HepG2 (cell line): Measurements from ENCODE around the gene NXN. TPM values are rescaled to one million over a fixed set of nuclear protein-coding genes. Genes with fewer than 3 reads are reported as not detected.

Experiments
- ATAC-seq: fragments of 200-7000 bp; cut with Tn5 transposase; 3 replicates; pipeline ENCODE4 v1.9.1; 2020; ENCODE audit warnings: mild to moderate bottlenecking, moderate library complexity
- BruUV-seq: library from RNA; stranded (reverse); fragments of 400-500 nt; replicated peaks from 2 replicates; lab custom pipeline; 2021; lab: Mats Ljungman, UMichigan
- CTCF ChIA-PET: fragments of 300-600 bp; formaldehyde crosslinking; extraction: SDS; loops from one replicate; lab custom pipeline; 2021; ENCODE audit warnings: low total read pairs, inconsistent platforms, low intra/inter-chr PET ratio; lab: Yijun Ruan, JAX
- POLR2A ChIA-PET: fragments of 350-600 bp; sonication (Branson Sonifier 250); formaldehyde crosslinking; loops from one replicate; lab custom pipeline; 2020; ENCODE audit warnings: antibody characterized with exemption, inconsistent platforms; lab: Yijun Ruan, JAX
- DNase-seq: peaks from one replicate; pipeline ENCODE4 v3.0.0-alpha.2; 2015; ENCODE audit warnings: low spot score
- FAIRE-seq: peaks from 3 replicates; lab custom pipeline; 2011; peaks lifted over from hg19 to GRCh38; lab: Jason Lieb, UNC
- H2AFZ ChIP-seq: one replicate; pipeline ENCODE4 v1.6.1; 2011; ENCODE audit warnings: low read length, inconsistent platforms
- H3K27ac ChIP-seq: fragments of 300-600 bp; 3 replicates; pipeline ENCODE4 v1.8.0; 2011; ENCODE audit warnings: mixed run types, mild to moderate bottlenecking, mixed read lengths, low read length, inconsistent platforms; ENCODE audit not compliant: insufficient read depth; ENCODE audit errors: extremely low read length
- H3K27me3 ChIP-seq, 2 experiments: fragments of 200-600 bp in 1 of 2; 2 replicates in 1 of 2; 3 replicates in 1 of 2; pipeline versions ENCODE4 v1.6.0 to v1.8.0; 2011; ENCODE audit warnings: low read length in 2 of 2, mild to moderate bottlenecking in 2 of 2, moderate library complexity in 2 of 2, inconsistent platforms in 1 of 2; ENCODE audit not compliant: insufficient read depth in 2 of 2, control insufficient read depth in 1 of 2
- H3K36me3 ChIP-seq, 2 experiments: fragments of 200-600 bp in 1 of 2; replicated peaks in 1 of 2; 2 replicates in 1 of 2; 3 replicates in 1 of 2; pipeline versions ENCODE4 v1.5.1 to v1.8.0; 2011; ENCODE audit warnings: low read length in 2 of 2, inconsistent platforms in 1 of 2; ENCODE audit not compliant: insufficient read depth in 2 of 2, control insufficient read depth in 1 of 2
- H3K4me1 ChIP-seq: 2 replicates; pipeline ENCODE4 v1.5.1; 2012; ENCODE audit warnings: low read length, inconsistent platforms; ENCODE audit not compliant: insufficient read depth
- H3K4me2 ChIP-seq: 2 replicates; pipeline ENCODE4 v1.6.0; 2011; ENCODE audit warnings: low read depth, low read length, inconsistent platforms
- H3K4me3 ChIP-seq, 3 experiments: fragments of 200-600 bp in 1 of 3; sonication (generic), shearing (Covaris generic) in 1 of 3; replicated peaks in 1 of 3; 2 replicates each; pipeline ENCODE4 v1.5.1; 2011 to 2016; ENCODE audit warnings: low read length in 3 of 3, inconsistent platforms in 2 of 3, low read depth in 2 of 3, mild to moderate bottlenecking in 2 of 3, control low read depth in 1 of 3, mixed read lengths in 1 of 3; ENCODE audit not compliant: insufficient read depth in 1 of 3
- H3K79me2 ChIP-seq: one replicate; pipeline ENCODE4 v1.6.1; 2011; ENCODE audit warnings: low read length, inconsistent platforms; ENCODE audit not compliant: insufficient read depth
- H3K9ac ChIP-seq: 2 replicates; pipeline ENCODE4 v1.6.0; 2011; ENCODE audit warnings: mild to moderate bottlenecking, low read depth, low read length, inconsistent platforms; ENCODE audit not compliant: insufficient read depth
- H3K9me3 ChIP-seq: 2 replicates; pipeline ENCODE4 v1.5.1; 2012; ENCODE audit warnings: mild to moderate bottlenecking, low read length
- H4K20me1 ChIP-seq: 2 replicates; pipeline ENCODE4 v1.6.0; 2011; ENCODE audit warnings: inconsistent platforms, mild to moderate bottlenecking, low read length, moderate library complexity; ENCODE audit not compliant: insufficient read depth
- AGO1 ChIP-seq: fragments of 200-400 bp; formaldehyde crosslinking; IDR thresholded peaks from 2 replicates; pipeline ENCODE4 v1.6.1; 2017; ENCODE audit warnings: mild to moderate bottlenecking, low read depth, low read length, moderate library complexity; ENCODE audit not compliant: poor library complexity, severe bottlenecking
- AKAP8 ChIP-seq: sonication (generic); formaldehyde crosslinking; IDR thresholded peaks from 2 replicates; pipeline ENCODE4 v1.5.1; 2020; ENCODE audit warnings: mild to moderate bottlenecking, missing genetic modification reagents
- CENPX ChIP-seq: sonication (generic); formaldehyde crosslinking; IDR thresholded peaks from 2 replicates; pipeline ENCODE4 v1.9.0; 2021; ENCODE audit warnings: mild to moderate bottlenecking, missing genetic modification reagents, moderate library complexity
- DNMT1 ChIP-seq: sonication (generic); formaldehyde crosslinking; IDR thresholded peaks from 2 replicates; pipeline ENCODE4 v1.5.1; 2020; ENCODE audit warnings: mild to moderate bottlenecking, missing genetic modification reagents
- FOSL1 ChIP-seq: sonication (generic); formaldehyde crosslinking; IDR thresholded peaks from 2 replicates; pipeline ENCODE4 v1.9.0; 2021; ENCODE audit warnings: missing genetic modification reagents, borderline replicate concordance
- IRF1 ChIP-seq: sonication (generic); formaldehyde crosslinking; IDR thresholded peaks from 2 replicates; pipeline ENCODE4 v1.4.0; 2020; ENCODE audit warnings: low read depth, mild to moderate bottlenecking, missing genetic modification reagents
- MEIS1 ChIP-seq: sonication (generic); formaldehyde crosslinking; IDR thresholded peaks from 2 replicates; pipeline ENCODE4 v1.9.0; 2021; ENCODE audit warnings: mild to moderate bottlenecking, missing genetic modification reagents, moderate library complexity, borderline replicate concordance
- RBM39 ChIP-seq: fragments of 200-400 bp; formaldehyde crosslinking; IDR thresholded peaks from one replicate; pipeline ENCODE4 v1.6.1; 2018; ENCODE audit warnings: antibody characterized with exemption, mild to moderate bottlenecking, low read depth, low read length; ENCODE audit not compliant: poor library complexity, severe bottlenecking
- TAF15 ChIP-seq: fragments of 200-400 bp; formaldehyde crosslinking; IDR thresholded peaks from one replicate; pipeline ENCODE4 v1.6.1; 2018; ENCODE audit warnings: mild to moderate bottlenecking, low read depth, low read length; ENCODE audit not compliant: poor library complexity, severe bottlenecking
- U2AF1 ChIP-seq: fragments of 200-400 bp; formaldehyde crosslinking; optimal IDR thresholded peaks from 2 replicates; pipeline ENCODE3; 2017; ENCODE audit warnings: mild to moderate bottlenecking, low read depth, low read length
- ZBTB37 ChIP-seq: sonication (generic); formaldehyde crosslinking; IDR thresholded peaks from 2 replicates; pipeline ENCODE4 v1.4.0; 2020; ENCODE audit warnings: mild to moderate bottlenecking, missing genetic modification reagents
- ZBTB42 ChIP-seq: sonication (generic); formaldehyde crosslinking; IDR thresholded peaks from 2 replicates; pipeline ENCODE4 v1.5.0; 2020; ENCODE audit warnings: mild to moderate bottlenecking, missing genetic modification reagents
- ZBTB7A ChIP-seq: sonication (generic); formaldehyde crosslinking; IDR thresholded peaks from 2 replicates; pipeline ENCODE4 v1.8.0; 2022; ENCODE audit warnings: mild to moderate bottlenecking, missing genetic modification reagents
- ZNF331 ChIP-seq: sonication (generic); formaldehyde crosslinking; IDR thresholded peaks from 2 replicates; pipeline ENCODE4 v1.4.0; 2020; ENCODE audit warnings: missing genetic modification reagents
- ZNF549 ChIP-seq: sonication (generic); formaldehyde crosslinking; IDR thresholded peaks from 2 replicates; pipeline ENCODE4 v1.5.0; 2020; ENCODE audit warnings: missing genetic modification reagents
- ZNF616 ChIP-seq: sonication (generic); formaldehyde crosslinking; IDR thresholded peaks from 2 replicates; pipeline ENCODE4 v1.5.0; 2020; ENCODE audit warnings: low read depth, mild to moderate bottlenecking, missing genetic modification reagents
- ZNF75D ChIP-seq: sonication (generic); formaldehyde crosslinking; IDR thresholded peaks from 2 replicates; pipeline ENCODE4 v1.8.1; 2023; ENCODE audit warnings: missing genetic modification reagents, mild to moderate bottlenecking, borderline replicate concordance
- WGBS: methylation state at CpG from one replicate; pipeline ENCODE4 v1.1.6; 2017; ENCODE audit warnings: low lambda C conversion rate; 5-methylcytosine and 5-hydroxymethylcytosine counted together
- in situ Hi-C: cut with HindIII; loops from 2 replicates; pipeline ENCODE4 v1.10.0; 2017; ENCODE audit warnings: low pct_unique_long_range_greater_than_20kb; ENCODE audit not compliant: extremely low pct_ligation_motif_present
- intact Hi-C: fragments of 100-400 bp; cut with micrococcal nuclease; formaldehyde crosslinking; loops from one replicate; pipeline ENCODE4 v1.10.0; 2022; ENCODE audit not compliant: unreplicated experiment
- polyA plus RNA-seq, 8 experiments: library from polyadenylated mRNA; depleted of rRNA in 3 of 8; stranded (reverse) in 7 of 8; unstranded in 1 of 8; fragments of >200 nt; fragmentation: Illumina TruSeq in 4 of 8; extraction: Trizol in 4 of 8; gene quantifications; 2 replicates each; pipeline versions ENCODE4 v1.2.1 to v1.2.3, GENCODE V29; 2011 to 2016; ENCODE audit warnings: low read depth in 4 of 8, missing spikeins in 1 of 8, mixed read lengths in 1 of 8; ENCODE audit not compliant: insufficient read depth in 1 of 8
- total RNA-seq, 5 experiments: library from RNA; depleted of rRNA; stranded (reverse); fragments of >200 nt; fragmentation: Illumina TruSeq; extraction: Trizol; gene quantifications; 2 replicates each; pipeline ENCODE4 v1.2.3, GENCODE V29; 2016; ENCODE audit warnings: low read depth in 1 of 5
- TF ChIP-seq, protein P1 (sequence below): fragments of 450-650 bp; IDR thresholded peaks from 2 replicates; pipeline ENCODE4 v1.6.1; 2017

NXN gene
- total and polyA plus RNA-seq, 2 of the 13 experiments (the other 11 are each of a cell fraction or from before 2014, with no cell fraction given) = 22.2 to 24.3 TPM

GRCh38 chr17:927611-928461 lies 51.7 kb downstream of the NXN start:
- 94% methylated on average over 17 of the region's 17 CpGs for WGBS
- FAIRE-seq (no peak), DNase-seq (no peak), ATAC-seq (no peak)
- no peak overlapping the region for H3K9ac ChIP-seq
- no peaks in the 10 kb centered on the region; a peak in 1 of 5 replicates for H3K36me3 ChIP-seq
- H3K27ac ChIP-seq = no peak overlapping the region
- H3K4me2 ChIP-seq = no peak overlapping the region
- H3K9me3 ChIP-seq = no peaks in the 10 kb centered on the region
- TF ChIP-seq FOSL1 = no peak
- TF ChIP-seq AGO1 = no peak
- no peak for TF ChIP-seq IRF1
- no peak for TF ChIP-seq AKAP8
- no peak for TF ChIP-seq ZNF331 (CRISPR knock-in tag)
- no peak for TF ChIP-seq ZNF549 (CRISPR knock-in tag)
- TF ChIP-seq DNMT1 (CRISPR knock-in tag) = no peak
- no peak for TF ChIP-seq ZBTB7A (CRISPR knock-in tag)
- no peak for TF ChIP-seq ZNF75D (CRISPR knock-in tag)
- TF ChIP-seq RBM39 = no peak
- TF ChIP-seq TAF15 = no peak
- no peak for TF ChIP-seq CENPX (CRISPR knock-in tag)
- no peak for TF ChIP-seq ZBTB42
- TF ChIP-seq, protein P1, sequence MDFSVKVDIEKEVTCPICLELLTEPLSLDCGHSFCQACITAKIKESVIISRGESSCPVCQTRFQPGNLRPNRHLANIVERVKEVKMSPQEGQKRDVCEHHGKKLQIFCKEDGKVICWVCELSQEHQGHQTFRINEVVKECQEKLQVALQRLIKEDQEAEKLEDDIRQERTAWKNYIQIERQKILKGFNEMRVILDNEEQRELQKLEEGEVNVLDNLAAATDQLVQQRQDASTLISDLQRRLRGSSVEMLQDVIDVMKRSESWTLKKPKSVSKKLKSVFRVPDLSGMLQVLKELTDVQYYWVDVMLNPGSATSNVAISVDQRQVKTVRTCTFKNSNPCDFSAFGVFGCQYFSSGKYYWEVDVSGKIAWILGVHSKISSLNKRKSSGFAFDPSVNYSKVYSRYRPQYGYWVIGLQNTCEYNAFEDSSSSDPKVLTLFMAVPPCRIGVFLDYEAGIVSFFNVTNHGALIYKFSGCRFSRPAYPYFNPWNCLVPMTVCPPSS = no peak
- TF ChIP-seq ZNF616 = no peak
- TF ChIP-seq MEIS1 = no peak
- no peak for TF ChIP-seq ZBTB37
- TF ChIP-seq U2AF1 = no peak
- no peak overlapping the region for H2AFZ ChIP-seq
- H3K4me1 ChIP-seq = peaks cover 61% of the 10 kb centered on the region
- in situ Hi-C loops = no loop called here
- no TSS peak for BruUV-seq
- no peaks in the 10 kb centered on the region for H4K20me1 ChIP-seq
- H3K27me3 ChIP-seq = no peaks in the 10 kb centered on the region
- intact Hi-C loops = loop anchor here (2.0 kb wide), 1 partner anchor 65 kb away; no protein-coding TSS in a partner anchor
- ChIA-PET CTCF (no interaction called here), POLR2A (no interaction called here)
- peaks cover 14% of the 10 kb centered on the region for H3K79me2 ChIP-seq
- no peak overlapping the region for H3K4me3 ChIP-seq
